GM20431 (cell line): ENCODE measurements around the gene ECI1.

Experiments
- in situ Hi-C: fragments of 300-500 bp; cut with MseI, MboI; formaldehyde crosslinking; loops from one replicate; pipeline ENCODE4 v1.15.0; 2020; ENCODE audit warnings: low sequenced_read_pairs; ENCODE audit not compliant: unreplicated experiment

The ECI1 gene, protein sequence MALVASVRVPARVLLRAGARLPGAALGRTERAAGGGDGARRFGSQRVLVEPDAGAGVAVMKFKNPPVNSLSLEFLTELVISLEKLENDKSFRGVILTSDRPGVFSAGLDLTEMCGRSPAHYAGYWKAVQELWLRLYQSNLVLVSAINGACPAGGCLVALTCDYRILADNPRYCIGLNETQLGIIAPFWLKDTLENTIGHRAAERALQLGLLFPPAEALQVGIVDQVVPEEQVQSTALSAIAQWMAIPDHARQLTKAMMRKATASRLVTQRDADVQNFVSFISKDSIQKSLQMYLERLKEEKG

DNA sequence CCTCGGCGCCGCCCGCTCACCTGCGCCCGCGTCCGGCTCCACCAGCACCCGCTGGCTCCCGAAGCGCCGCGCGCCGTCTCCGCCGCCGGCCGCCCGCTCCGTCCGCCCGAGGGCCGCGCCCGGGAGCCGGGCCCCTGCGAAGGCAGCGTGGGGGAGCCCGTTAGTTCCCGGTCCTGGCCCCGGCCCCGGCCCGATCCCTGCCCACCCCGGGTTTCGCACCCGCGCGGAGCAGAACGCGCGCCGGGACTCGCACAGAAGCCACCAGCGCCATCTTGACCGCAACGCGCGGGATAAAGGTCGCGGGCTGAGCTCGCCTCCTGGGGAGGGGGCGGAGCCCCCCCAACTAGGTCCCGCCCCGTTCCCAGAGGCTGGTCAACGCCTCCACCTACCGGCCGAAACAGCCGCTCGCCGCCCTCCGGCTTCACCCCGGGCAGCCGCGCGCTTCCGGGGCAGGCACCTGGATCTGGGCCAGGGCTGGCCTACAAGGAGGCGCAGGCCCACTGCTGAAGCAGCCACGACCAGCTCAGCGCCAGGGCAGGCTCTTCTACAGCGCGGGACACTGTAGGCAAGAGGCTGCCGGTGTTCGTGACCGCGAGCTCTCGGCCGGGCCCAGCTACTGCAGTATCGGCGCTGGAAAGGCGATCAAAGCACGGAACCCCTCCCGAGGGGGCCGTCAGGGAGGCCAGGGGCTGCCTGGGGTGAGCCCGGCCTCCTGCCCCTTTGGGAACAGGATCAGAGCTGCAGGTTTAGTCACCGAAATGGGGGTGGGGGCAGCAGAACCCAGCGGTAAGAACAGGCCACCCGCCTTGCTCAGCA, at the start of gene ECI1:
Gene ECI1 (minus strand): TSS at position 292 of the 816 bp plus-strand sequence. CDS start 21 bp downstream, at position 271.
- in situ Hi-C loops, result no loop called here

DNA sequence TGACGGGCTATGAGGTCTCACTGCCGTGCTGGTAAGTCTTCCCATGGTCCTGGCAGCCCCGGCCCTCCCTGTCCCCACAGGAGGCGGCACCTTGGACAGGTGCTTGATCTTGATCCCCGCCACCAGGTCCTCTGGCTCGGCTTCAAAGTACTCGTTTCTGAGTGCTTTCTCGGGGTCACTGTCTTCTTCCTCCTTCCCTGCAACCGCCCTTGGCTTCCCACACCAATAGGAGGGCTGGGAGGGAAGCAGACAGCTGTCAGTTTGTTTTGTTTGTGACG, 48.5 kb upstream of the ECI1 start:
- in situ Hi-C loops, result no loop called here

GRCh38 chr16:2299121-2299914, 47.9 kb upstream of the ECI1 start:
- in situ Hi-C loops, result no loop called here

DNA sequence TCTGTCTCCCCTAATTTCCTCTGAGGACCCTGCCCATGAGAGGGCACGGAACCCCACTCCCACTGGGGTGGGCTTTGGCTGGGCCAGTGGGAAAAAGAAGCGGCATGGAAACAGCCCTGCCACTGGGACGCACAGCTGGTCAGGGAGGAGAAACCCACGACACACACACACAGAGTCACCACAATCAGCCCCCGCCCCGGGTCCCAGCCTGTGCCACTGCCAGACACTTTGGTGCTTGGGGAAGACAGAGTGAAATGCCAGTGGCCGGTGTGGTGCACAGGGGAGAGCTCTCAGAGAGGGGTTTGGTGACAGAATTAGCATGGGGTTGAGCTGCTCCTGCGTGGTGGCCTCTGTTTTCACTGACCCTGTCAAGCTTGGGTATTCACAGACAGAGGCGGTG, 47.2 kb upstream of the ECI1 start:
- in situ Hi-C loops, result no loop called here

GRCh38 chr16:2297506-2297860, 46.1 kb upstream of the ECI1 start:
- in situ Hi-C loops, result no loop called here

DNA sequence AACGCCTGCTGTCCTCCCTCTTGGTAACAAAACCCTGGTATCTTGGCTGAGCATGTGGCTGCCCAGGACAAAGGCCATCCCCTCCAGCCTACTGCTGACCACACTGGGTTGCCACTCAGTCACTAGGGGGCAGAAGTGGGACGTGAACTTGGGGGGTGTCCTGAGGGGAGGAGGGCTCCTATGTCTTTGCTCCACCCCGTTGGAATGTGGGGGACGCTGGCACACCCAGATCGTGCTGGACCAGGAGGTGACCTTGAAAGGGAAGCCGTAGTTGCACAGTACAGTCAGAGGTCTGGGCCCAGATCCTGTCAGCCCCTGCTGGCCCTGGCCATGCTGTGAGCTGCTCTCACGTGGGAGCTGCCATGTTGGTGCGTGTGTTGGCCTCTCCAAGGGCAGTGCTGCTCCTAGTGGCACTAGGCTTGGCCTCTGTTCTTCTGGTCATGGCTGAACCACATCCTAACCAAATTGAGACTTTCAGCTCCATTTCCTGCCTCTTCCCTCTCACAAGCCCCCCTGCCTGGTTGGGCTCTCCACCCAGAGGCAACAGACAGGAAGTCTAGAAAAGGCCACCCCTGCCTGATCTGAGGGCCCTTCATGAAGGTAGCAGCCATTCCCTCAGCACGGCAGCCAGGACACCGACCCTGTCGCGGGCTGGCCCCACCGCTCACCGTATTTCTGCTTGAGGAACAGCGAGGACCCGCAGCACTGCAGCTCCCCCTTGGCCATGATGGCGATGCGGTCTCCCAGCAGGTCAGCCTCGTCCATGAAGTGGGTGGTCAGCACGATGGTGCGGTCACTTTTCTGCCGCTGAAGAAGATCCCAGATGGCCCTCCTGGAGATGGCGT, 45.5 kb upstream of the ECI1 start:
- in situ Hi-C loops, result no loop called here

DNA sequence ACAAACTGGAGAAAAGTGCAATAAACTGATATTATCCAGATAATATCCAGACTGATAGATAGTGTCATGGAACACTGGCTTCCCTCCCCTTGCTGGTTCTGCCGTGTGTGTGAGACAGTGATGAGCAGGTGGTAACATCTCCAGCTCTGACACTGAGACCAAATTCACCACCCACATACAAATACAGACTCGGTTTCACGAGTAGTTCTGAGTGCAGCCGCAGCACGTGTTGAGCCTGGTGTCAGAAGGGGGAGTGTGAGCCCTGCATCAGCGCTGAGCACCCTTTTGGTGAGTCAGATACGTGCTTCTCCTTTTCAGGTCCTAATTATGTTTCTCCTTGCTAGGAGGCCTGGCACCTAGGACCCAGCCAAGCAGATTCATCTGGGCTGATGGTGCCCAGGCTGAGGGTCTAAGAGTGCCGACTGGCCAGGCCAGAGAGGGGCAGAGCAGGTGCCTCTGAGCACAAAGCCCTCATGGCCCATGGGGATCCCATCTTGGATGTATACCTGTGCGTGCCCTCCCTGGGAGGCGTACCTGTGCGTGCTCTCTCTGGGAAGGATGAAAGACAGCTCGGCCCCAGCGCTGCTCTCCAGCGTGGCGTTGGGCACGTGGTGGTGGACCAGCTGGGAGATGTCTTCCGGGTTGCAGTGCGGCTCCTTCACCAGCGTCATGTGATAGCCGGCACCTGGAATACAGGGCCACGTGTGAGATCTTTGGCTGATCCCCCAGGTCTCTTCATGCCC, 43.8 kb upstream of the ECI1 start:
- in situ Hi-C loops, result no loop called here

DNA sequence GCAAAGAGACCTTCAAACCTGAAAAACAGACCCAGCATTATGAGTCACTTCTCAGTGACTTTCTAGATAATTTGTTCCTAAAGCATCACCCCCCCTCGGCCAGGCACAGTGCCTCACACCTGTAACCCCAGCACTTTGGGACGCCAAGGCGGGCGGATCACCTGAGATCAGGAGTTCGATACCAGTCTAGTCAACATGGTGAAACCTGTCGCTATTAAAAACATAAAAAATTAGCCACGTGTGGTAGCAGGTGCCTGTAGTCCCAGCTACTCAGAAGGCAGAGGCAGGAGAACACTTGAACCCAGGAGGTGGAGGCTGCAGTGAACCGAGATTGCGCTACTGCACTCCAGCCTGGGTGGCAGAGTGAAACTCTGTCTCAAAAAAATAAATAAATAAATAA, 40.8 kb upstream of the ECI1 start:
- in situ Hi-C loops, result no loop called here

GRCh38 chr16:2289282-2289681, 37.9 kb upstream of the ECI1 start:
- in situ Hi-C loops, result no loop called here

DNA sequence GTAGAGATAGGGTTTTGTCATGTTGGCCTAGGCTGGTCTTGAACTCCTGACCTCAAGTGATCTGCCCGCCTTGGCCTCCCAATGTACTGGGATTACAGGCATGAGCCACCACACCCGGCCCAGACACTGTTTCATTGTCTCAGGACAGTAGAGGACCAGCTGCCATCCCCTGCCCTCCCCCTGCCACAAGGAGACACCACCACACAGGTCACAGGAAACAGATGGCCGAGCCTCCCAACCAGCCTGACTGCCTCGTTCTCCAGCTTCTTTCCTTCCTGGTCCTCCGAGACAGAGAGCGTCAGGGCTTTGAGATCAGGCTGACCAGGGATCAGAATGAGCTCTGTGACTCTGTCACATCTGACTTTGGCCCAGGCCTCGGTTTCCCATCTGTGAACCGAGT, 37.3 kb upstream of the ECI1 start:
- in situ Hi-C loops, result no loop called here

DNA sequence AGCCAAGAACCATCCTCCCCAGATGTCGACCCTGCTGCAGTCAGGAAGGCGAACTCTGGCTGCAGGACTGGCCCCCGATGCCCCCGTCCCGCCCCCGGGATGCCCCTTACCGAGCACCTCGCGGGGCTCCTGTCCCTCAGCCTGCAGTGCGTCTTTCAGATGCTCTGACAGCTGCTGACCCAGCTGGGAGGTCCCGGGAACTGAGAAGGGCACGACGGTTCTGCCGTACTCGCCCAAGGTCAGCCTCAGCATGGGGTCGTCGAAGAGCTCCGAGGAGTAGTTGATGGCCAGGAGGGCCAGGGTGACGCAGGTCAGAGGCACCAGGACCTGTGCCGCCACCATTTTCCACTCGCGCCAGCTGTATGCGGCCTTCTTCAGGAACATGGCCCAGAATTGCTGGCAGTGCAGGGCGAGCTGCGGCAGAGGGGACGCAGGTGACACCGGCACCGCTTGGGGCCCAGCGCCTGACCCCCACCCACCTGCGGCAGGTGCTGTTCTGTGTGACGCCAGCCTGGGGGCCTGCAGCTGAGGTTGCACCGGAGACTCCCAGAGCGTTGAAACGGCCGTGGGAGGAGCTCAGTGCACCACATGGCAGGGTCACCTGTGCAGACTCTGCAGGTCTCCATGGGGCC, 36.6 kb upstream of the ECI1 start:
- in situ Hi-C loops, result no loop called here

DNA sequence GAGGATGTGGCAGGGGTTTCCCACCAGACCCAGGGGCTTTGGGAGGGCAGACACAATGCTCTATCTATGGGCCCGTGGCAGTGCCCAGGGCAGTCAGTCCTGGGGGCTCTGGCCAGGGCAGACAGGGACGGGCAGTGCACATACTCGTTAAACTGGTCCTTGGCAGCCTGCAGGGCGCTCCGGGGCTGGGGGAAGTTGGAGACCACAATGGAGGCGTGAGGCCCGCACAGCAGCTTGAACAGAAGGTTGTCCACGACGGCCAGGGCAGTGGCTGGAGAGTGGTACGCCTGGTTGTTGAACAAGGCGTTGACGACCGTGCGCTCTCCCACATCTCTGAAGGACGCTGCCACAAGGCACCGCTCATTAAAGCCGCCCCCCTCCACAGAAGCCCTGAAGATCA, 35.2 kb upstream of the ECI1 start:
- in situ Hi-C loops, result no loop called here

DNA sequence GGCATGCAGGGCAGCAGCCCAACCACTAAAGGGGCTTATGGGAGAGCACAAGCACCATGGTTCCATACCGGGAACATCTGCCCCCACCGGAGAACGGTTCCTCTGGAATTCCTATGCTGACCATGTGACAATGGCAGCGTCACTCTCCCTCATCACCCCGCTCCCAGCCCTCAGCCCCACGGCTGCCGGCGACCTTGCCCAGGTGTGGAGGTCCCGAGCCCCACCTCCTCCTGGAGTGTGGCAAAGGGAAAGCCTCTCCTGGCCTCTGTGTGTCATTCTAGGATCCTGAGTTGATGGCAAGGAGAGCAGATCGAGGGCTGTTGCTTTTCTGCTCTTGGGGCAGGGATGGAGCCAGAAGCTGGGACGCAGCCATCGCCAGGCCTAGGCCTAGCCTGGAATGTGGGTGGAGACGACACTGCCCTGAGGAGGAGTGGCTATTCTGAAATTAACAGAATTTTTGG, 34.4 kb upstream of the ECI1 start:
- in situ Hi-C loops, result no loop called here

DNA sequence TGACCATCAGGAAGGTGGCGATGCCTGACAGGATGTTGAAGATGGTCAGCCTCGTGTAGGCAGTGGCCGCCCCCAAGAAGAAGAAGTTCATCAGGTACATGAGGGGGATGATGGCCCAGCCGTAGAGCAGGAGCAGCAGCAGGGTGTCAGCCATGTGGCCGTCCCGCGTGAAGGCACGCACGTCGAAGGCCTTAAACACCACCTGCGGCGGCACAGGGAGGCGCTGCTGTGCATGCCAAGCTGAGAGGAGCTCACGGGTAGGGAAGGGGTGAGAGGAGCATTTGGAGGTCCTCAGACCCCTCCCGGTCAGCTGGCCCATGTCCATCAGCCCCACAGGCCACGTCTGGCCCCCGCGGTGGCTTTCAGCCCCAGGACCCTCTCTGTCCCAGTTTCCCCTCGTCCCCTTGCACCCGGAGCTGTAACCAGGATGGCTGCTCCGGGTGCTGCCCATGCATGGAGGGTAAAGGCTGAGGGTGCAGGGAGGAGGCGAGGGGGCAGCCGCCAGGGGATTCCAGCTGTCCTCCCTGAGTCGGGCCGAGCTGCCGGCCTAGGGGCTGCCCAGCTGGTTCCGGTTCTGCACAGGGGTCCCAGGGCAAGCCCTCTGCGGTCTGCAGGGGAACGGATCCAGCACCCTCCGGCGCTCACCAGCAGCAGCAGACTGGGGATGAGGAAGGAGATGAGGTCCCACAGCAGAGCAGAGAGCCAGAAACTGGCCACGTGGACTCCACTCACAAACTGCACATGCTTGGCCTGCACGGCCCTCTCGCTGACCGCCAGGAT, 33.6 kb upstream of the ECI1 start:
- in situ Hi-C loops, result no loop called here

DNA sequence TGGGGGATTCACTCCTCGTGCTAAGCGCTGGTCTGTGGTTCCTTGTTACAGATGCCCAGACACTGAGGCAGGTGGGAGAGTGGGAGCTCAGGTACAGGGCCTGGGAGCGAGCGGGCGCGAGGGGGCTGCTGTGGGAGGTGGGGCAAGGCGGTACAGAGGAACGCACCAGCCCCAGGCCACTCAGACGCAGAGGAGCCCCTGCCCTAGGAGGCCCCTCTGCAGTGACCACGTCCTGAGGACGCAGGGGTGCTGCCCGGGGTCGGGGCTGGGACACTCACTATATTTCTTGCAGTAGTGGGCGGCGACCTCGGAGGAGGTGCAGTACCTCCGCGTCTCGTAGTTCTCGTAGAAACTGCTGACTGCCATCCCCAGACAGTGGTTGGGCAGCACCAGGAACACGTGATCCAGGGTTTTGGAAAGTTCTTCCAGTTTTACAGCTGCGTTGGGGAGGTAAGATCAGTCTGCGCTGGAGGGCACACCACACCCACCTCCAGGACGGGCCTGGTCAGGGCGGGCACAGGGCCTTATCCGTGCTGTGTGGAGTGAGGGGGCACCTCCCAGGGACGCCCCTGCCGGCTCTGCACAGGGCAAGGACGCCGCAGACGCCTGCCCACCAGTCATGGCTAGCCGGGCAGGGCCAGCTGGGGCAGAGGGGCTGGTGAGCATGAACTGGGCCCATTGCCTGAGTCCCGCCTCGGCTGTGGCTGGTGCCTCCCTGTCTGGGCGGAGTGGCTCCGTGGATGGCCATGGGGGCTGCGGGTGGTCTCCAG, 32.8 kb upstream of the ECI1 start:
- in situ Hi-C loops, result no loop called here

GRCh38 chr16:2282866-2283555, 31.6 kb upstream of the ECI1 start:
- in situ Hi-C loops, result no loop called here

- in situ Hi-C loops, result no loop called here
Measured at GRCh38 chr16:2282262-2282661, 30.9 kb upstream of the ECI1 start.
